Osteoblast (primary cell): ENCODE results near the gene TSSK3. TPM values are rescaled to one million over a fixed set of nuclear protein-coding genes. Genes with fewer than 3 reads are reported as not detected.
A peak's percentile ranks its signal among the peaks of the same experiment; 100 is the strongest.
"Not testable (repeated sequence)": the region's sequence is repeated elsewhere in the genome, so short reads cannot be mapped to it uniquely, and the experiment has no call there.

Experiments used
- DNase-seq: peaks from one replicate; pipeline ENCODE4 v3.0.0; 2011; ENCODE audit warnings: low spot score, mixed read lengths; ENCODE audit not compliant: insufficient read length; ENCODE audit errors: missing footprints
- H2AFZ ChIP-seq: 2 replicates; pipeline ENCODE4 v1.6.0; 2011; ENCODE audit warnings: mild to moderate bottlenecking, low read length
- H3K27ac ChIP-seq: 2 replicates; pipeline ENCODE4 v1.5.1; 2011; ENCODE audit warnings: mild to moderate bottlenecking, low read depth, low read length, moderate library complexity
- H3K27me3 ChIP-seq: 2 replicates; pipeline ENCODE4 v1.6.0; 2012; ENCODE audit warnings: mild to moderate bottlenecking, control low read depth, inconsistent platforms, low read length, moderate library complexity; ENCODE audit not compliant: insufficient read depth
- H3K36me3 ChIP-seq: 2 replicates; pipeline ENCODE4 v1.5.1; 2011; ENCODE audit warnings: mild to moderate bottlenecking, low read length, control low read depth, moderate library complexity; ENCODE audit not compliant: insufficient read depth
- H3K4me1 ChIP-seq: 2 replicates; pipeline ENCODE4 v1.5.1; 2011; ENCODE audit warnings: mild to moderate bottlenecking, low read length, control low read depth, moderate library complexity; ENCODE audit not compliant: insufficient read depth
- H3K4me2 ChIP-seq: 2 replicates; pipeline ENCODE4 v1.6.0; 2011; ENCODE audit warnings: mild to moderate bottlenecking, low read length; ENCODE audit not compliant: insufficient read depth
- H3K4me3 ChIP-seq: fragments of 200-600 bp; sonication (generic); 3 replicates; pipeline ENCODE4 v1.5.1; 2012; ENCODE audit warnings: mild to moderate bottlenecking, low read length, inconsistent platforms; ENCODE audit not compliant: insufficient read depth
- H3K79me2 ChIP-seq: 2 replicates; pipeline ENCODE4 v1.6.0; 2012; ENCODE audit warnings: mild to moderate bottlenecking, low read length, control low read depth, inconsistent platforms; ENCODE audit not compliant: insufficient read depth
- H3K9me3 ChIP-seq: 2 replicates; pipeline ENCODE4 v1.5.1; 2011; ENCODE audit warnings: low read depth, low read length, control low read depth
- H4K20me1 ChIP-seq: 2 replicates; pipeline ENCODE4 v1.6.0; 2012; ENCODE audit warnings: mild to moderate bottlenecking, low read length, control low read depth; ENCODE audit not compliant: insufficient read depth
- CTCF ChIP-seq: IDR thresholded peaks from 2 replicates; pipeline ENCODE4 v1.5.1; 2011; ENCODE audit warnings: mild to moderate bottlenecking, low read depth, low read length, moderate library complexity; ENCODE audit errors: extremely low read depth
- total RNA-seq: library from RNA; depleted of rRNA; stranded (reverse); fragments of >200 nt; gene quantifications from 2 replicates; pipeline ENCODE4 v1.2.3, GENCODE V29; 2012

Gene TSSK3
- total RNA-seq, 1 donor, result 1.8 TPM

GRCh38 chr1:32393136-32393535 is 30.8 kb downstream of the TSSK3 start:
- peak overlapping the region; percentile 90 for H3K4me2 ChIP-seq
- peaks cover 19% of the 10 kb centered on the region for H3K4me1 ChIP-seq
- H4K20me1 ChIP-seq, result peaks cover 11% of the 10 kb centered on the region
- peak overlapping the region; percentile 84 for H3K4me3 ChIP-seq
- no peaks in the 10 kb centered on the region for H3K9me3 ChIP-seq
- peaks cover 53% of the 10 kb centered on the region for H3K79me2 ChIP-seq
- H2AFZ ChIP-seq, result no peak overlapping the region
- H3K27me3 ChIP-seq, result no peaks in the 10 kb centered on the region
- DNase-seq, result peak; percentile 76
- H3K27ac ChIP-seq, result peak overlapping the region; percentile 89
- no peak for TF ChIP-seq CTCF
- peaks cover 26% of the 10 kb centered on the region for H3K36me3 ChIP-seq

GRCh38 chr1:32393832-32394140 is 31.4 kb downstream of the TSSK3 start:
- TF ChIP-seq CTCF, result no peak

DNA sequence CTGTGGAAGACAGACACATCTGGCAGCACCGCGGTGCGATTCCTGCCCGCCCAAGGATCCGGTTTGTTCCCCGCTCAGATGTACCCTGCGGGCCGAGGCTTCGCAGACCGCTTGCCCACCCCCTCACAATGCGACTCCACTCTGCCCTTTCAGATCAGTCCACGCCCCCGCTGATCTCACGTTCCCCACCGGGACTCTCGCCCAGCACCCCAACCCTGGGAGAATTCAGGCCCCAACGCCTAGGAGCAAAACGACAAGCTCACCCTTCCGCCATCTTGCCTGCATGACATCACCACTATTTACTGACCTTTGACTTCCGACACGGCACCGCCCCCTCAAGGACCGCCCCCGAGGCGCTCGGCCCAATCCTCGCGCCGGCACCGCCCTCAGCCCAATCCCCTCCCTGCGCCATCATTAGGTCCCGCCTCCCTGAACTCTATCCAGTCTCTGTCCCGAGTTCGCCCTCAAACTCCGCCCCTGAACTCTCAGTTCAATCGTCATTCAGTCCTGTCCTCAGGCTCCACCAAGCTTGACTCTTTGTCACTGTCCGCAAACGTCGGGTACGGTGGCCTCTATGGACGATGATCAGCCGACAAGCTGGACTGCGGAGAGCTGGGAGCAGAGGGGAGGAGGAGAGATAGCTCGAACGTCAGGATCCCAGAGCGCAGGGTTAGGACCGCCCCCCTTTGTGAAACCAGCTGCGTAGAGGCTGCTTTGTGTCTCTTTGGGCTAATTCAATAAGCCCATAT is 32.0 kb downstream of the TSSK3 start, which contains the start of gene BSDC1:
Gene BSDC1, minus strand, starts transcription at position 301 of the 749 bp plus-strand sequence. Its CDS starts 27 bp downstream, at position 274.
- Histone ChIP-seq H3K27ac (peak within 1 kb of the TSS; percentile 89), H2AFZ (peak within 1 kb of the TSS; percentile 97), H3K4me3 (peak within 1 kb of the TSS; percentile 84), H3K4me1 (peaks cover 19% of the 10 kb centered on the region), H3K79me2 (peaks cover 45% of the 10 kb centered on the region), H4K20me1 (peaks cover 11% of the 10 kb centered on the region), H3K36me3 (peaks cover 19% of the 10 kb centered on the region), H3K9me3 (no peaks in the 10 kb centered on the region), H3K27me3 (no peaks in the 10 kb centered on the region), H3K4me2 (peak within 1 kb of the TSS; percentile 90)
- no peak for TF ChIP-seq CTCF
- DNase-seq, result peak; percentile 93

More at GRCh38 chr1:32393832-32394140, 31.4 kb downstream of the TSSK3 start:
- peaks cover 11% of the 10 kb centered on the region for H4K20me1 ChIP-seq
- H3K4me1 ChIP-seq, result peaks cover 19% of the 10 kb centered on the region
- H3K4me2 ChIP-seq, result peak overlapping the region; percentile 90
- peaks cover 21% of the 10 kb centered on the region for H3K36me3 ChIP-seq
- H3K27me3 ChIP-seq, result no peaks in the 10 kb centered on the region
- peak overlapping the region; percentile 95 for H2AFZ ChIP-seq
- peak overlapping the region; percentile 89 for H3K27ac ChIP-seq
- H3K4me3 ChIP-seq, result peak overlapping the region; percentile 84
- DNase-seq, result peak; percentile 70
- H3K9me3 ChIP-seq, result no peaks in the 10 kb centered on the region
- peaks cover 48% of the 10 kb centered on the region for H3K79me2 ChIP-seq

DNA sequence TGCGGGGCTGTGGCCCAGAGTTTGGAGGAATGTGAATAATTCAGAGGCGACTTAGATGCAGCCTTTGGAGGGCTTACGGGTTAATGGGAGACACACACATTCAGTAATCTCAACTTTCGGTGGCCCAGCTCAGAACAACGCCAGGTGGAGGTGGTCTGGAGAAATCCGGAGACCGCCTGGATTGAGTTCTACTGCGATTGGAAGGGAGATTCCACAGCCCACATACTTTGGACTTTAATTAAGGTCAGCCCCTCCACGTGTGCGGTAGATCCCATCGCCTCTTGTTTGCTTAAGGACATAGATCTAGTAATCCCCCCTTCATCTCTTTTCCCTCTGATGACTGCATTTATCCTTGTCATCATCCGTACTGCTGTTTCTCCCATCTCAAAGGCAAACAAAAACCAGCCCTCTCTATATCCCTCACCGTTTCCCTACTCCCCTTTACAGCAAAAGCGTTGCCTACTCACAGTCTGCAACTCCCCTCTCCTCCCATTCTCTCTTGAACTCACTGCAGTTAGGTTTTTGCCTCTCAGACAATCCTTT is 32.6 kb downstream of the TSSK3 start:
- DNase-seq, result no peak
- Histone ChIP-seq H3K9me3 (no peaks in the 10 kb centered on the region), H3K4me3 (peak overlapping the region; percentile 84), H3K4me2 (peak overlapping the region; percentile 90), H3K4me1 (peaks cover 19% of the 10 kb centered on the region), H4K20me1 (peaks cover 11% of the 10 kb centered on the region), H3K79me2 (peaks cover 42% of the 10 kb centered on the region), H3K27me3 (no peaks in the 10 kb centered on the region), H3K36me3 (peaks cover 15% of the 10 kb centered on the region), H3K27ac (peak overlapping the region; percentile 89), H2AFZ (peak overlapping the region; percentile 97)
- no peak for TF ChIP-seq CTCF

DNA sequence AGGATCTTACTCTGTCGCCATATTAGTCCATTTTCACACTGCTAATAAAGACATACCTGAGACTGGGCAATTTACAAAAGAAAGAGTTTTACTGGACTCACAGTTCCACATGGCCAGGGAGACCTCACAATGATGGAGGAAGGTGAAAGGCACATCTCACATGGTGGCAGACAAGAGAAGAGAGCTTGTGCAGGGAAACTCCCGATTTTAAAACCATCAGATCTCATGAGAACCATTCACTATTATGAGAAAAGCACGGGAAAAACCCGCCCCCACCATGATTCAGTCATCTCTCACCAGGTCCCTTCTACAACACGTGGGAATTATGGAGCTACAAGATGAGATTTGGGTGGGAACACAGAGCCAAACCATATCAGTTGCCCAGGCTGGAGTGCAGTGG is 34.2 kb downstream of the TSSK3 start:
- not testable (repeated sequence) for H4K20me1 ChIP-seq, H3K36me3 ChIP-seq, H3K27me3 ChIP-seq, H3K27ac ChIP-seq, H3K9me3 ChIP-seq, H3K4me2 ChIP-seq, H3K4me3 ChIP-seq, DNase-seq, H2AFZ ChIP-seq
- peaks cover 27% of the 10 kb centered on the region for H3K4me1 ChIP-seq
- H3K79me2 ChIP-seq, result peaks cover 26% of the 10 kb centered on the region
